ENCODE results near the gene NF2. TPM values are rescaled to one million over a fixed set of nuclear protein-coding genes. Genes with fewer than 3 reads are reported as not detected.

Gene NF2
- total and polyA plus RNA-seq, 2 of the 8 experiments (the other 6 are each of a cell fraction or from before 2014, with no cell fraction given): 17.6 to 53.6 TPM

DNA sequence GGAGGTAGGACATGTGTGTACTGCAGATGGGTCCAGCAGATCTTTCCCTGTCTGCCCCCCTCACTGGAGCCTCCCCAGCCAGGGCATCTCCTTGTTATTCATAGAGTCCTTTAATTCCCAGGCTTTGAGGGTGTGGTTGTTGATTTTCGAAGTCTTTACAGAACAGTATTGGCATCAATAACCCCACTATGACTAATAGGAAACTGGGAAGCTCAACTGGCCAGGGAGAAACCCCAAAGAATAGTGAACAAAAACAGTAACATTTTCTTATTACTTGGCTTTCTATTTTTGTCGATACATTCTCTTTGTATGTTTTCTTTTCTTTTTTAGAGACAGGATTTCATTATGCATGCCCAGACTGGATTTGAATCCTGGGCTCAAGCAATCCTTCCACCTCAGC lies 57.9 kb downstream of the NF2 start (continued):
- TF ChIP-seq SP1 (IDR thresholded peaks at IDR 0.05; ENCODE audit: low read depth, low read length): no peak
- TF ChIP-seq, protein P1, sequence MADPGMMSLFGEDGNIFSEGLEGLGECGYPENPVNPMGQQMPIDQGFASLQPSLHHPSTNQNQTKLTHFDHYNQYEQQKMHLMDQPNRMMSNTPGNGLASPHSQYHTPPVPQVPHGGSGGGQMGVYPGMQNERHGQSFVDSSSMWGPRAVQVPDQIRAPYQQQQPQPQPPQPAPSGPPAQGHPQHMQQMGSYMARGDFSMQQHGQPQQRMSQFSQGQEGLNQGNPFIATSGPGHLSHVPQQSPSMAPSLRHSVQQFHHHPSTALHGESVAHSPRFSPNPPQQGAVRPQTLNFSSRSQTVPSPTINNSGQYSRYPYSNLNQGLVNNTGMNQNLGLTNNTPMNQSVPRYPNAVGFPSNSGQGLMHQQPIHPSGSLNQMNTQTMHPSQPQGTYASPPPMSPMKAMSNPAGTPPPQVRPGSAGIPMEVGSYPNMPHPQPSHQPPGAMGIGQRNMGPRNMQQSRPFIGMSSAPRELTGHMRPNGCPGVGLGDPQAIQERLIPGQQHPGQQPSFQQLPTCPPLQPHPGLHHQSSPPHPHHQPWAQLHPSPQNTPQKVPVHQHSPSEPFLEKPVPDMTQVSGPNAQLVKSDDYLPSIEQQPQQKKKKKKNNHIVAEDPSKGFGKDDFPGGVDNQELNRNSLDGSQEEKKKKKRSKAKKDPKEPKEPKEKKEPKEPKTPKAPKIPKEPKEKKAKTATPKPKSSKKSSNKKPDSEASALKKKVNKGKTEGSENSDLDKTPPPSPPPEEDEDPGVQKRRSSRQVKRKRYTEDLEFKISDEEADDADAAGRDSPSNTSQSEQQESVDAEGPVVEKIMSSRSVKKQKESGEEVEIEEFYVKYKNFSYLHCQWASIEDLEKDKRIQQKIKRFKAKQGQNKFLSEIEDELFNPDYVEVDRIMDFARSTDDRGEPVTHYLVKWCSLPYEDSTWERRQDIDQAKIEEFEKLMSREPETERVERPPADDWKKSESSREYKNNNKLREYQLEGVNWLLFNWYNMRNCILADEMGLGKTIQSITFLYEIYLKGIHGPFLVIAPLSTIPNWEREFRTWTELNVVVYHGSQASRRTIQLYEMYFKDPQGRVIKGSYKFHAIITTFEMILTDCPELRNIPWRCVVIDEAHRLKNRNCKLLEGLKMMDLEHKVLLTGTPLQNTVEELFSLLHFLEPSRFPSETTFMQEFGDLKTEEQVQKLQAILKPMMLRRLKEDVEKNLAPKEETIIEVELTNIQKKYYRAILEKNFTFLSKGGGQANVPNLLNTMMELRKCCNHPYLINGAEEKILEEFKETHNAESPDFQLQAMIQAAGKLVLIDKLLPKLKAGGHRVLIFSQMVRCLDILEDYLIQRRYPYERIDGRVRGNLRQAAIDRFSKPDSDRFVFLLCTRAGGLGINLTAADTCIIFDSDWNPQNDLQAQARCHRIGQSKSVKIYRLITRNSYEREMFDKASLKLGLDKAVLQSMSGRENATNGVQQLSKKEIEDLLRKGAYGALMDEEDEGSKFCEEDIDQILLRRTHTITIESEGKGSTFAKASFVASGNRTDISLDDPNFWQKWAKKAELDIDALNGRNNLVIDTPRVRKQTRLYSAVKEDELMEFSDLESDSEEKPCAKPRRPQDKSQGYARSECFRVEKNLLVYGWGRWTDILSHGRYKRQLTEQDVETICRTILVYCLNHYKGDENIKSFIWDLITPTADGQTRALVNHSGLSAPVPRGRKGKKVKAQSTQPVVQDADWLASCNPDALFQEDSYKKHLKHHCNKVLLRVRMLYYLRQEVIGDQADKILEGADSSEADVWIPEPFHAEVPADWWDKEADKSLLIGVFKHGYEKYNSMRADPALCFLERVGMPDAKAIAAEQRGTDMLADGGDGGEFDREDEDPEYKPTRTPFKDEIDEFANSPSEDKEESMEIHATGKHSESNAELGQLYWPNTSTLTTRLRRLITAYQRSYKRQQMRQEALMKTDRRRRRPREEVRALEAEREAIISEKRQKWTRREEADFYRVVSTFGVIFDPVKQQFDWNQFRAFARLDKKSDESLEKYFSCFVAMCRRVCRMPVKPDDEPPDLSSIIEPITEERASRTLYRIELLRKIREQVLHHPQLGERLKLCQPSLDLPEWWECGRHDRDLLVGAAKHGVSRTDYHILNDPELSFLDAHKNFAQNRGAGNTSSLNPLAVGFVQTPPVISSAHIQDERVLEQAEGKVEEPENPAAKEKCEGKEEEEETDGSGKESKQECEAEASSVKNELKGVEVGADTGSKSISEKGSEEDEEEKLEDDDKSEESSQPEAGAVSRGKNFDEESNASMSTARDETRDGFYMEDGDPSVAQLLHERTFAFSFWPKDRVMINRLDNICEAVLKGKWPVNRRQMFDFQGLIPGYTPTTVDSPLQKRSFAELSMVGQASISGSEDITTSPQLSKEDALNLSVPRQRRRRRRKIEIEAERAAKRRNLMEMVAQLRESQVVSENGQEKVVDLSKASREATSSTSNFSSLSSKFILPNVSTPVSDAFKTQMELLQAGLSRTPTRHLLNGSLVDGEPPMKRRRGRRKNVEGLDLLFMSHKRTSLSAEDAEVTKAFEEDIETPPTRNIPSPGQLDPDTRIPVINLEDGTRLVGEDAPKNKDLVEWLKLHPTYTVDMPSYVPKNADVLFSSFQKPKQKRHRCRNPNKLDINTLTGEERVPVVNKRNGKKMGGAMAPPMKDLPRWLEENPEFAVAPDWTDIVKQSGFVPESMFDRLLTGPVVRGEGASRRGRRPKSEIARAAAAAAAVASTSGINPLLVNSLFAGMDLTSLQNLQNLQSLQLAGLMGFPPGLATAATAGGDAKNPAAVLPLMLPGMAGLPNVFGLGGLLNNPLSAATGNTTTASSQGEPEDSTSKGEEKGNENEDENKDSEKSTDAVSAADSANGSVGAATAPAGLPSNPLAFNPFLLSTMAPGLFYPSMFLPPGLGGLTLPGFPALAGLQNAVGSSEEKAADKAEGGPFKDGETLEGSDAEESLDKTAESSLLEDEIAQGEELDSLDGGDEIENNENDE (IDR thresholded peaks at IDR 0.05; ENCODE audit: insufficient replicate concordance, low read length): no peak
- no peak for TF ChIP-seq MAFK (IDR thresholded peaks at IDR 0.05; ENCODE audit: low read depth, low read length)
- TF ChIP-seq EZH2 (IDR thresholded peaks at IDR 0.05; ENCODE audit: low read depth, low read length, severe bottlenecking): no peak
- no peak for TF ChIP-seq CBX8 (IDR thresholded peaks at IDR 0.05; ENCODE audit: borderline replicate concordance, low read depth, low read length)
- no peak for TF ChIP-seq RAD21 (IDR thresholded peaks at IDR 0.05 in 1 of 2, conservative IDR thresholded peaks at IDR 0.05 in 1 of 2; ENCODE audit: low read depth in 2 of 2, low read length in 2 of 2)
